ENCODE data around the gene EPHB1. TPM values are rescaled to one million over a fixed set of nuclear protein-coding genes. Genes with fewer than 3 reads are reported as not detected.

The EPHB1 gene
- total RNA-seq, 1 experiment from 2014 or later: 7.0 TPM

DNA sequence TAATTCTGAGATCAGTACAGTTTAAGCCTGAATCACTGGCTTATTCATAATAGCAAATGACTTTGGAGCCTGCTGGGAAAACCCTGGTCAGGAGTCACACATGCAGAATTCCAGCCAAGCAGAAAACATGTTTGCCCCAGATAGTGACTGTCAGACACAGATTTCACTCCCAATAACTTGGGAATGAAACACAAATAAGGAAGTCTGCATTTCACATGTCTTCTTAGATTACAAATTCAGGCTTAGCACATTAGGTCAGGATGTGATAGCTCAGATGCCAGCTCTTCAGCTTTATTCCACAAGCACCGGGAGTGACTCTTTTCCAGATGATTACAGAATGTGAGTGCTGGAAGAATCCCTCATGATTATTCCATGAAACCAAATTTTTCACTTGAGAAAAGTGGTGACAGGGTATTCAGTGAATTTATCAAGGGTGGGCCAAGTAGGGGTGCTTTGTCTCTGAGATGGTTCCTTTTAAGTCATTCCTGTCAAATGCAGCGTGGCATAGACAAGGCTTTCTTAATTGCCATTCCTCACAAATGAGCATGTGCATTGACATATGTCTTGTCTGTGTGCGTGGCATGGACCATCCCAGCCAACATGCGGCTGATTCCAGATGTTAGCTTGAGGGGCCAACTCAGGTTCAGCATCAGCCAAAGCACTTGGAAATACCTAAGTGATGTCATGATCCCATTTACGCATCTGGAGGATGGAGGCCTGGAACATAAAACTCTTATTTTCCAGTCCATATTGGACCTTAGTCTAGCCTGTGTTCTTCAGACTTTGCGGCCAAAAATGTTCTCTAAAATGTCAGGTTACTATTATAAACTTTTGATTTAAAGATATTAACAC, 191.0 kb downstream of the EPHB1 start:
- no peak overlapping the region for H3K4me3 Mint-ChIP-seq
- H3K4me1 Mint-ChIP-seq: peaks cover 4% of the 10 kb centered on the region
- no peak for ATAC-seq
- TF ChIP-seq MXD4 (CRISPR knock-in tag; IDR thresholded peaks at IDR 0.05; ENCODE audit: borderline replicate concordance) (no peak), ZNF263 (CRISPR knock-in tag; IDR thresholded peaks at IDR 0.05; ENCODE audit: low read depth) (no peak), JAZF1 (CRISPR knock-in tag; IDR thresholded peaks at IDR 0.05) (no peak), ZNF671 (CRISPR knock-in tag; IDR thresholded peaks at IDR 0.05) (no peak), RELA (CRISPR knock-in tag; IDR thresholded peaks at IDR 0.05; ENCODE audit: borderline replicate concordance) (no peak), ZNF416 (CRISPR knock-in tag; IDR thresholded peaks at IDR 0.05) (no peak), ZNF219 (CRISPR knock-in tag; IDR thresholded peaks at IDR 0.05; ENCODE audit: borderline replicate concordance) (no peak), SP1 (CRISPR knock-in tag; conservative IDR thresholded peaks at IDR 0.05) (no peak), JUN (CRISPR knock-in tag; IDR thresholded peaks at IDR 0.05) (no peak), FOXP1 (CRISPR knock-in tag; IDR thresholded peaks at IDR 0.05; ENCODE audit: borderline replicate concordance) (no peak), CBFB (CRISPR knock-in tag; IDR thresholded peaks at IDR 0.05; ENCODE audit: low read depth) (no peak), NR3C1 (CRISPR knock-in tag; conservative IDR thresholded peaks at IDR 0.05; ENCODE audit: low read depth) (no peak), GTF2I (CRISPR knock-in tag; conservative IDR thresholded peaks at IDR 0.05) (no peak)
- TF ChIP-seq, protein P1, sequence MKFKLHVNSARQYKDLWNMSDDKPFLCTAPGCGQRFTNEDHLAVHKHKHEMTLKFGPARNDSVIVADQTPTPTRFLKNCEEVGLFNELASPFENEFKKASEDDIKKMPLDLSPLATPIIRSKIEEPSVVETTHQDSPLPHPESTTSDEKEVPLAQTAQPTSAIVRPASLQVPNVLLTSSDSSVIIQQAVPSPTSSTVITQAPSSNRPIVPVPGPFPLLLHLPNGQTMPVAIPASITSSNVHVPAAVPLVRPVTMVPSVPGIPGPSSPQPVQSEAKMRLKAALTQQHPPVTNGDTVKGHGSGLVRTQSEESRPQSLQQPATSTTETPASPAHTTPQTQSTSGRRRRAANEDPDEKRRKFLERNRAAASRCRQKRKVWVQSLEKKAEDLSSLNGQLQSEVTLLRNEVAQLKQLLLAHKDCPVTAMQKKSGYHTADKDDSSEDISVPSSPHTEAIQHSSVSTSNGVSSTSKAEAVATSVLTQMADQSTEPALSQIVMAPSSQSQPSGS (CRISPR knock-in tag; IDR thresholded peaks at IDR 0.05; ENCODE audit: borderline replicate concordance, low read depth): no peak
- TF ChIP-seq, protein P2, sequence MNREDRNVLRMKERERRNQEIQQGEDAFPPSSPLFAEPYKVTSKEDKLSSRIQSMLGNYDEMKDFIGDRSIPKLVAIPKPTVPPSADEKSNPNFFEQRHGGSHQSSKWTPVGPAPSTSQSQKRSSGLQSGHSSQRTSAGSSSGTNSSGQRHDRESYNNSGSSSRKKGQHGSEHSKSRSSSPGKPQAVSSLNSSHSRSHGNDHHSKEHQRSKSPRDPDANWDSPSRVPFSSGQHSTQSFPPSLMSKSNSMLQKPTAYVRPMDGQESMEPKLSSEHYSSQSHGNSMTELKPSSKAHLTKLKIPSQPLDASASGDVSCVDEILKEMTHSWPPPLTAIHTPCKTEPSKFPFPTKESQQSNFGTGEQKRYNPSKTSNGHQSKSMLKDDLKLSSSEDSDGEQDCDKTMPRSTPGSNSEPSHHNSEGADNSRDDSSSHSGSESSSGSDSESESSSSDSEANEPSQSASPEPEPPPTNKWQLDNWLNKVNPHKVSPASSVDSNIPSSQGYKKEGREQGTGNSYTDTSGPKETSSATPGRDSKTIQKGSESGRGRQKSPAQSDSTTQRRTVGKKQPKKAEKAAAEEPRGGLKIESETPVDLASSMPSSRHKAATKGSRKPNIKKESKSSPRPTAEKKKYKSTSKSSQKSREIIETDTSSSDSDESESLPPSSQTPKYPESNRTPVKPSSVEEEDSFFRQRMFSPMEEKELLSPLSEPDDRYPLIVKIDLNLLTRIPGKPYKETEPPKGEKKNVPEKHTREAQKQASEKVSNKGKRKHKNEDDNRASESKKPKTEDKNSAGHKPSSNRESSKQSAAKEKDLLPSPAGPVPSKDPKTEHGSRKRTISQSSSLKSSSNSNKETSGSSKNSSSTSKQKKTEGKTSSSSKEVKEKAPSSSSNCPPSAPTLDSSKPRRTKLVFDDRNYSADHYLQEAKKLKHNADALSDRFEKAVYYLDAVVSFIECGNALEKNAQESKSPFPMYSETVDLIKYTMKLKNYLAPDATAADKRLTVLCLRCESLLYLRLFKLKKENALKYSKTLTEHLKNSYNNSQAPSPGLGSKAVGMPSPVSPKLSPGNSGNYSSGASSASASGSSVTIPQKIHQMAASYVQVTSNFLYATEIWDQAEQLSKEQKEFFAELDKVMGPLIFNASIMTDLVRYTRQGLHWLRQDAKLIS (CRISPR knock-in tag; IDR thresholded peaks at IDR 0.05; ENCODE audit: borderline replicate concordance): no peak
- TF ChIP-seq, protein P3, sequence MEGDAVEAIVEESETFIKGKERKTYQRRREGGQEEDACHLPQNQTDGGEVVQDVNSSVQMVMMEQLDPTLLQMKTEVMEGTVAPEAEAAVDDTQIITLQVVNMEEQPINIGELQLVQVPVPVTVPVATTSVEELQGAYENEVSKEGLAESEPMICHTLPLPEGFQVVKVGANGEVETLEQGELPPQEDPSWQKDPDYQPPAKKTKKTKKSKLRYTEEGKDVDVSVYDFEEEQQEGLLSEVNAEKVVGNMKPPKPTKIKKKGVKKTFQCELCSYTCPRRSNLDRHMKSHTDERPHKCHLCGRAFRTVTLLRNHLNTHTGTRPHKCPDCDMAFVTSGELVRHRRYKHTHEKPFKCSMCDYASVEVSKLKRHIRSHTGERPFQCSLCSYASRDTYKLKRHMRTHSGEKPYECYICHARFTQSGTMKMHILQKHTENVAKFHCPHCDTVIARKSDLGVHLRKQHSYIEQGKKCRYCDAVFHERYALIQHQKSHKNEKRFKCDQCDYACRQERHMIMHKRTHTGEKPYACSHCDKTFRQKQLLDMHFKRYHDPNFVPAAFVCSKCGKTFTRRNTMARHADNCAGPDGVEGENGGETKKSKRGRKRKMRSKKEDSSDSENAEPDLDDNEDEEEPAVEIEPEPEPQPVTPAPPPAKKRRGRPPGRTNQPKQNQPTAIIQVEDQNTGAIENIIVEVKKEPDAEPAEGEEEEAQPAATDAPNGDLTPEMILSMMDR (IDR thresholded peaks at IDR 0.05): no peak
- TF ChIP-seq, protein P4, sequence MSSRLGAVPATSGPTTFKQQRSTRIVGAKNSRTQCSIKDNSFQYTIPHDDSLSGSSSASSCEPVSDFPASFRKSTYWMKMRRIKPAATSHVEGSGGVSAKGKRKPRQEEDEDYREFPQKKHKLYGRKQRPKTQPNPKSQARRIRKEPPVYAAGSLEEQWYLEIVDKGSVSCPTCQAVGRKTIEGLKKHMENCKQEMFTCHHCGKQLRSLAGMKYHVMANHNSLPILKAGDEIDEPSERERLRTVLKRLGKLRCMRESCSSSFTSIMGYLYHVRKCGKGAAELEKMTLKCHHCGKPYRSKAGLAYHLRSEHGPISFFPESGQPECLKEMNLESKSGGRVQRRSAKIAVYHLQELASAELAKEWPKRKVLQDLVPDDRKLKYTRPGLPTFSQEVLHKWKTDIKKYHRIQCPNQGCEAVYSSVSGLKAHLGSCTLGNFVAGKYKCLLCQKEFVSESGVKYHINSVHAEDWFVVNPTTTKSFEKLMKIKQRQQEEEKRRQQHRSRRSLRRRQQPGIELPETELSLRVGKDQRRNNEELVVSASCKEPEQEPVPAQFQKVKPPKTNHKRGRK (CRISPR knock-in tag; IDR thresholded peaks at IDR 0.05; ENCODE audit: borderline replicate concordance): no peak
- DNase-seq (ENCODE audit: low spot score): no peak
- H3K9me3 Mint-ChIP-seq: no peaks in the 10 kb centered on the region
- CTCF ChIA-PET: no interaction called here
- no peak overlapping the region for H3K27ac Mint-ChIP-seq
- no peaks in the 10 kb centered on the region for H3K36me3 Mint-ChIP-seq
- no peaks in the 10 kb centered on the region; the same call in 1 of the 2 replicates for H3K27me3 Mint-ChIP-seq (ENCODE audit: low read depth)
- POLR2A ChIA-PET: no interaction called here
